Activated CD4-positive, alpha-beta T cell treated with anti-CD3 and anti-CD28 coated beads, Interleukin-2, amount 50 U/mL, for 16 hours (primary cell): ENCODE measurements around the gene WSB1.

Experiments
- DNase-seq: peaks from one replicate; pipeline ENCODE4 v3.0.0-alpha.2; 2020

The WSB1 gene

GRCh38 chr17:27363326-27363725 is 69.4 kb downstream of the WSB1 start:
- no peak for DNase-seq
